CD14-positive monocyte (primary cell): Measurements from ENCODE around the gene TFR2. TPM values are rescaled to one million over a fixed set of nuclear protein-coding genes. Genes with fewer than 3 reads are reported as not detected.

Experiments used
- DNase-seq, 3 donors: peaks; one replicate each; pipeline ENCODE4 v3.0.0-alpha.2; 2011 to 2022
- H2AFZ ChIP-seq: 2 replicates; pipeline ENCODE4 v1.6.0; 2012; ENCODE audit warnings: mild to moderate bottlenecking, low read depth, low read length, inconsistent platforms; ENCODE audit not compliant: insufficient read depth, poor library complexity, severe bottlenecking
- H3K27ac ChIP-seq, 2 donors: 1 replicate in 1 of 2; 2 replicates in 1 of 2; pipeline ENCODE4 v1.5.1; 2012 to 2013; ENCODE audit warnings: low read length in 2 of 2, control low read depth in 1 of 2, inconsistent platforms in 1 of 2, low read depth in 1 of 2, mild to moderate bottlenecking in 1 of 2
- H3K27me3 ChIP-seq, 2 donors: one replicate each; pipeline versions ENCODE4 v1.6.0 to v1.6.1; 2011 to 2013; ENCODE audit warnings: low read length in 2 of 2; ENCODE audit not compliant: control insufficient read depth in 2 of 2, insufficient read depth in 2 of 2
- H3K36me3 ChIP-seq, 2 donors: replicated peaks in 1 of 2; 1 replicate in 1 of 2; 2 replicates in 1 of 2; pipeline versions ENCODE4 v1.5.1 to v1.6.1; 2012 to 2013; ENCODE audit warnings: low read length in 2 of 2, control low read depth in 1 of 2, inconsistent platforms in 1 of 2, mild to moderate bottlenecking in 1 of 2; ENCODE audit not compliant: insufficient read depth in 2 of 2, control insufficient read depth in 1 of 2
- H3K4me1 ChIP-seq, 2 donors: 1 replicate in 1 of 2; 2 replicates in 1 of 2; pipeline versions ENCODE4 v1.5.1 to v1.6.1; 2012 to 2013; ENCODE audit warnings: low read length in 2 of 2, control low read depth in 1 of 2, inconsistent platforms in 1 of 2, mild to moderate bottlenecking in 1 of 2, moderate library complexity in 1 of 2; ENCODE audit not compliant: insufficient read depth in 2 of 2, control insufficient read depth in 1 of 2
- H3K4me2 ChIP-seq: replicated peaks from 2 replicates; pipeline ENCODE3; 2012; ENCODE audit warnings: low read length, moderate library complexity, mild to moderate bottlenecking; ENCODE audit not compliant: poor library complexity, severe bottlenecking; ENCODE audit errors: extremely low read depth
- H3K4me3 ChIP-seq, 3 experiments: fragments of 200-600 bp in 1 of 3; sonication (generic) in 1 of 3; replicated peaks in 1 of 3; 1 replicate in 2 of 3; 2 replicates in 1 of 3; pipeline ENCODE4 v1.5.1; 2011 to 2013; ENCODE audit warnings: low read length in 3 of 3, mild to moderate bottlenecking in 3 of 3, control low read depth in 2 of 3, low read depth in 2 of 3, inconsistent platforms in 1 of 3, moderate library complexity in 1 of 3
- H3K79me2 ChIP-seq: 2 replicates; pipeline ENCODE4 v1.6.0; 2012; ENCODE audit warnings: mild to moderate bottlenecking, control low read depth, inconsistent platforms, low read length, moderate library complexity; ENCODE audit not compliant: insufficient read depth
- H3K9ac ChIP-seq: 2 replicates; pipeline ENCODE4 v1.6.0; 2017; ENCODE audit warnings: low read length, mild to moderate bottlenecking; ENCODE audit not compliant: insufficient read depth, poor library complexity, severe bottlenecking
- H3K9me3 ChIP-seq, 2 donors: replicated peaks in 1 of 2; 1 replicate in 1 of 2; 2 replicates in 1 of 2; pipeline versions ENCODE4 v1.5.1 to v1.6.1; 2012 to 2013; ENCODE audit warnings: low read length in 2 of 2, control low read depth in 1 of 2; ENCODE audit not compliant: control insufficient read depth in 1 of 2, insufficient read depth in 1 of 2
- H4K20me1 ChIP-seq: 2 replicates; pipeline ENCODE4 v1.6.0; 2012; ENCODE audit warnings: mild to moderate bottlenecking, low read length, control low read depth, moderate library complexity; ENCODE audit not compliant: insufficient read depth
- H3K27ac Mint-ChIP-seq, 7 donors: one replicate each; pipeline ENCODE4 v1.8.0; 2020; ENCODE audit warnings: mild to moderate bottlenecking in 7 of 7, mixed read lengths in 7 of 7, moderate library complexity in 6 of 7, inconsistent platforms in 2 of 7
- H3K27me3 Mint-ChIP-seq, 3 donors: one replicate each; pipeline ENCODE4 v1.8.0; 2021 to 2022; ENCODE audit warnings: low read depth in 3 of 3, mild to moderate bottlenecking in 3 of 3, mixed read lengths in 3 of 3, moderate library complexity in 3 of 3, inconsistent platforms in 1 of 3
- H3K36me3 Mint-ChIP-seq, 2 donors: one replicate each; pipeline ENCODE4 v1.8.0; 2020; ENCODE audit warnings: mixed read lengths in 2 of 2, inconsistent platforms in 1 of 2, mild to moderate bottlenecking in 1 of 2
- H3K4me1 Mint-ChIP-seq: one replicate; pipeline ENCODE4 v1.8.0; 2020; ENCODE audit warnings: mild to moderate bottlenecking, mixed read lengths
- H3K4me3 Mint-ChIP-seq, 2 donors: one replicate each; pipeline ENCODE4 v1.8.0; 2020; ENCODE audit warnings: mild to moderate bottlenecking in 2 of 2, mixed read lengths in 2 of 2, moderate library complexity in 1 of 2
- H3K9me3 Mint-ChIP-seq, 7 donors: one replicate each; pipeline ENCODE4 v1.8.0; 2020 to 2022; ENCODE audit warnings: mixed read lengths in 7 of 7, mild to moderate bottlenecking in 6 of 7, moderate library complexity in 6 of 7, inconsistent platforms in 2 of 7
- WGBS: methylation state at CpG from one replicate; pipeline ENCODE4 v1.1.5; 2013; ENCODE audit warnings: missing lambda C conversion rate; ENCODE audit not compliant: insufficient coverage; 5-methylcytosine and 5-hydroxymethylcytosine counted together
- intact Hi-C, 2 donors: fragments of 100-400 bp; cut with micrococcal nuclease; formaldehyde crosslinking; loops; one replicate each; pipeline versions ENCODE4 v1.15.0 to v1.15.1; 2023
- polyA plus RNA-seq, 3 donors: library from polyadenylated mRNA; depleted of rRNA in 1 of 3; unstranded in 2 of 3; stranded (reverse) in 1 of 3; fragments of 300-500 nt in 2 of 3; fragments of >200 nt in 1 of 3; fragmentation: Illumina TruSeq in 2 of 3; gene quantifications; 1 replicate in 2 of 3; 2 replicates in 1 of 3; pipeline ENCODE4 v1.2.3, GENCODE V29; 2012 to 2021
- TF ChIP-seq, protein P1 (sequence below): fragments of 200-600 bp; IDR thresholded peaks from one replicate; pipeline ENCODE4 v1.8.0; 2022; ENCODE audit warnings: antibody characterized with exemption, mild to moderate bottlenecking

TFR2 gene
- polyA plus RNA-seq, 3 donors = 0.79 to 1.4 TPM; not detected in 1

DNA sequence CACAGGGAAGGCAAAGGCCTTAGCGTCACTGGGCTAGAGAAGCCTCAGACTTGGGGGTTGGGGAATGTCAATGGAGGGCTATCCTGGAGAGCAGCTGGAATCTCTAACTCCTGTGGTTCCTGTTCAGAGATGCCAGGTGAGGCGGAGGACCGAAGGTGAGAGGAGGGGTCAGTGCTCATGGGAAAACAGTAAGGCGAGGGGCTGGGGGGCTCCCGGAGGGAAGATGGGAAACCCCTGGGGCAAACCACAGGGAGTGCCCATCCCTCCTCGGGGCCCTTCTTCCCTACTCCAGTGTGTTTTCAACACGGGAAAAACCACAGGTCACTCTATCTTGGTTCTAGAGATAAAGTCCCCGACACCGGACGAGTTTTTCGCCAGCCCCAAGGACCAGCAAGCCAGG, 58.7 kb downstream of the TFR2 start:
- Mint-ChIP-seq H3K27ac (peak overlapping the region; percentile 93 to 98 (median 98)), H3K36me3 (peaks cover 5 to 15% of the 10 kb centered on the region in 2 donors), H3K4me3 (peak overlapping the region; percentile 93 to 99), H3K27me3 (peaks cover 1 to 2% (median 1%) of the 10 kb centered on the region in 3 donors), H3K9me3 (peaks cover 0 to 3% (median 0%) of the 10 kb centered on the region in 7 donors), H3K4me1 (peaks cover 39% of the 10 kb centered on the region)
- Histone ChIP-seq H3K4me1 (peaks cover 34 to 53% of the 10 kb centered on the region in 2 donors), H3K27me3 (no peaks in the 10 kb centered on the region), H3K9me3 (no peaks in the 10 kb centered on the region), H3K79me2 (peaks cover 58% of the 10 kb centered on the region), H3K36me3 (peaks cover 47 to 50% of the 10 kb centered on the region in 2 donors), H4K20me1 (peaks cover 77% of the 10 kb centered on the region), H3K4me2 (peak overlapping the region; percentile 93), H3K9ac (peak overlapping the region; percentile 84), H2AFZ (no peak overlapping the region), H3K4me3 (peak overlapping the region; percentile 77 to 100 (median 93)), H3K27ac (peak overlapping the region; percentile 84 to 88)
- intact Hi-C loops = loop anchor here in 1 of 2 donors (10.0 kb wide), 1 partner anchor 662 kb away; the partner anchor contains the start of gene FIS1
- TF ChIP-seq, protein P1, sequence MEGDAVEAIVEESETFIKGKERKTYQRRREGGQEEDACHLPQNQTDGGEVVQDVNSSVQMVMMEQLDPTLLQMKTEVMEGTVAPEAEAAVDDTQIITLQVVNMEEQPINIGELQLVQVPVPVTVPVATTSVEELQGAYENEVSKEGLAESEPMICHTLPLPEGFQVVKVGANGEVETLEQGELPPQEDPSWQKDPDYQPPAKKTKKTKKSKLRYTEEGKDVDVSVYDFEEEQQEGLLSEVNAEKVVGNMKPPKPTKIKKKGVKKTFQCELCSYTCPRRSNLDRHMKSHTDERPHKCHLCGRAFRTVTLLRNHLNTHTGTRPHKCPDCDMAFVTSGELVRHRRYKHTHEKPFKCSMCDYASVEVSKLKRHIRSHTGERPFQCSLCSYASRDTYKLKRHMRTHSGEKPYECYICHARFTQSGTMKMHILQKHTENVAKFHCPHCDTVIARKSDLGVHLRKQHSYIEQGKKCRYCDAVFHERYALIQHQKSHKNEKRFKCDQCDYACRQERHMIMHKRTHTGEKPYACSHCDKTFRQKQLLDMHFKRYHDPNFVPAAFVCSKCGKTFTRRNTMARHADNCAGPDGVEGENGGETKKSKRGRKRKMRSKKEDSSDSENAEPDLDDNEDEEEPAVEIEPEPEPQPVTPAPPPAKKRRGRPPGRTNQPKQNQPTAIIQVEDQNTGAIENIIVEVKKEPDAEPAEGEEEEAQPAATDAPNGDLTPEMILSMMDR = no peak
- WGBS = 58% methylated on average over 6 of the region's 11 CpGs
- DNase-seq = no peak

DNA sequence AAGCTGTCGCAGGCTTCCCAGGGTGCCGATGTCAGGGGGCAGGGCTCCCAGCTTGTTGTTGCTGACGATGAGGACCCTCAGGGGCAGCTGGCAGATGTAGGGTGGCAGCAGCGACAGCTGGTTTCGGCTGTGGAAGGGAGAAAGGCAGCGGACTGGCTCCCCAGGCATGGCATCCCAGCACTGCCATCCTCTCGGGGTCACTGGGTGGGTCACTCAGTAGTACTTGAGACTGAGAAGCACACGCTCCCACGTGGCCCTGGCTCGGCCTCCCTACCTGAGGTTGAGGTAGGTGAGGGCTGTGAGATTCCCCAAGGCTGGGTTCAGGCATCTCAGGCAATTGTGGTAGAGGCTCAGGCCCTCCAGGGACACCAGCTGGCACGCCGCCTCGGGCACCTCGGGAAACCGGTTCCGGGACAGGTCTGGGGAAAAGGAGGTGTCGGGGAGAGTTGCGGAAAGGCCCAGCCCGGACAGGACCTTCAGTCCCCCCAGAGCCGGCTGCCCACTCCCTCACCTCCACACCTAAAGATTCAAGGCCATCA, 59.2 kb downstream of the TFR2 start:
- Mint-ChIP-seq H3K27me3 (peaks cover 1 to 2% (median 1%) of the 10 kb centered on the region in 3 donors), H3K4me3 (peak overlapping the region; percentile 93 to 99), H3K36me3 (peaks cover 5 to 17% of the 10 kb centered on the region in 2 donors), H3K4me1 (peaks cover 38% of the 10 kb centered on the region), H3K27ac (peak overlapping the region in 4 of 7 donors; percentile 84 to 98 (median 94)), H3K9me3 (peaks cover 0 to 3% (median 0%) of the 10 kb centered on the region in 7 donors)
- peak overlapping the region; percentile 93 for H3K4me2 ChIP-seq
- peak overlapping the region; percentile 84 to 88 for H3K27ac ChIP-seq
- H3K4me3 ChIP-seq = peak overlapping the region in 1 of 3 experiments; percentile 100
- peaks cover 58% of the 10 kb centered on the region for H3K79me2 ChIP-seq
- no peak overlapping the region for H2AFZ ChIP-seq
- peak overlapping the region; percentile 84 for H3K9ac ChIP-seq
- peaks cover 32 to 47% of the 10 kb centered on the region in 2 donors for H3K4me1 ChIP-seq
- no peaks in the 10 kb centered on the region for H3K27me3 ChIP-seq
- TF ChIP-seq, protein P1 = no peak
- intact Hi-C loops = loop anchor here in 1 of 2 donors (10.0 kb wide), 1 partner anchor 663 kb away; the partner anchor contains the start of gene FIS1
- no peaks in the 10 kb centered on the region for H3K9me3 ChIP-seq
- H4K20me1 ChIP-seq = peaks cover 82% of the 10 kb centered on the region
- H3K36me3 ChIP-seq = peaks cover 53 to 56% of the 10 kb centered on the region in 2 donors
- no peak for DNase-seq
- WGBS = 94% methylated on average over 10 of the region's 20 CpGs
